Coronary artery (tissue), 2 donors: ENCODE data around the gene ULK4.

Source experiments
- DNase-seq: peaks from one replicate; pipeline ENCODE4 v3.0.0-alpha.2; 2017; ENCODE audit warnings: low spot score
- H3K27ac ChIP-seq, 2 donors: fragments of 200-600 bp; sonication (generic); one replicate each; pipeline ENCODE4 v1.5.1; 2016 to 2019
- H3K4me3 ChIP-seq: fragments of 200-600 bp; sonication (generic); 2 replicates; pipeline ENCODE4 v1.5.1; 2016; ENCODE audit warnings: mild to moderate bottlenecking, moderate library complexity
- TF ChIP-seq, protein P1 (sequence below): fragments of 200-600 bp; sonication (generic); IDR thresholded peaks from one replicate; pipeline ENCODE4 v1.5.1; 2019; ENCODE audit warnings: antibody characterized with exemption

Gene ULK4

DNA sequence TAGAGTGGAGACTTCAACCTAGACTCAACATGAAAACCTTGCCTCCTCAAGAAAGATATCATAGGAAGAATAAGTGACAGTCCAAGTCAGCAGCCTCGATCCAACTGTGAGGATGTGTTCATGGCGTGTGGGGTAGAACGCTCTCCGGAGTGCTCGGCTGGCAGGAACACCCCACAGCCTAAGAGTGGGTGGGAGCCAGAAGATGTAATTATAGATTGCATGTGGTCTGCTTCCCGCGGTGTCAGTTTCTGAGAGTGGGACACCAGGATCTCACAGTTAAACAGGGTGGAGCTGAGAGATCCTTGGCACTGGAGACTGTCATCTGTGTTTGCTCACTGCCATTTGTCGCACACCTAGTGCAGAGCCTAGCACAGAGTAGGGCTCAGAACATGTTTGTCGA lies 604.6 kb downstream of the ULK4 start:
- TF ChIP-seq, protein P1, sequence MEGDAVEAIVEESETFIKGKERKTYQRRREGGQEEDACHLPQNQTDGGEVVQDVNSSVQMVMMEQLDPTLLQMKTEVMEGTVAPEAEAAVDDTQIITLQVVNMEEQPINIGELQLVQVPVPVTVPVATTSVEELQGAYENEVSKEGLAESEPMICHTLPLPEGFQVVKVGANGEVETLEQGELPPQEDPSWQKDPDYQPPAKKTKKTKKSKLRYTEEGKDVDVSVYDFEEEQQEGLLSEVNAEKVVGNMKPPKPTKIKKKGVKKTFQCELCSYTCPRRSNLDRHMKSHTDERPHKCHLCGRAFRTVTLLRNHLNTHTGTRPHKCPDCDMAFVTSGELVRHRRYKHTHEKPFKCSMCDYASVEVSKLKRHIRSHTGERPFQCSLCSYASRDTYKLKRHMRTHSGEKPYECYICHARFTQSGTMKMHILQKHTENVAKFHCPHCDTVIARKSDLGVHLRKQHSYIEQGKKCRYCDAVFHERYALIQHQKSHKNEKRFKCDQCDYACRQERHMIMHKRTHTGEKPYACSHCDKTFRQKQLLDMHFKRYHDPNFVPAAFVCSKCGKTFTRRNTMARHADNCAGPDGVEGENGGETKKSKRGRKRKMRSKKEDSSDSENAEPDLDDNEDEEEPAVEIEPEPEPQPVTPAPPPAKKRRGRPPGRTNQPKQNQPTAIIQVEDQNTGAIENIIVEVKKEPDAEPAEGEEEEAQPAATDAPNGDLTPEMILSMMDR: no peak
- Histone ChIP-seq H3K4me3 (no peak overlapping the region), H3K27ac (no peak overlapping the region)
- no peak for DNase-seq

DNA sequence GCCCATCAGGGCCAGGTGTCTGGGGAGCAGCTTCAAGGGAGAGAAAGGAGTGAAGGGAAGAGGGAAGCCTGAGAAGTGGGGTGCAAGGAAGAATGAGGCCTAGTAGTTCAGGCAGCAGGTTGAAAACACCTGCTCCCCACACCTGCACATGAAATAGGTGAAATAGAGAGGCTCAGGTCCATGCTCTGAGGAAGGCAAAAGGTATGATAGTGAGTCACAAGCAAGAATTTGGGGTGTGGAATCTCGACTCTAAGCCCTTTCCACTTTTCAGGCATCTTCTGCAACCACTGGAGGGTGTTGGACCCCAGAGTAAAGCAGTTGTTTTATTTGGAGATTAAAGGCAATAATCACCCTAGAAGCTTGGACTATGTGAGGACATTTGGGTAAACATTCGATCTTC lies 605.1 kb downstream of the ULK4 start:
- Histone ChIP-seq H3K27ac (no peak overlapping the region), H3K4me3 (no peak overlapping the region)
- TF ChIP-seq, protein P1: no peak
- DNase-seq: no peak

DNA sequence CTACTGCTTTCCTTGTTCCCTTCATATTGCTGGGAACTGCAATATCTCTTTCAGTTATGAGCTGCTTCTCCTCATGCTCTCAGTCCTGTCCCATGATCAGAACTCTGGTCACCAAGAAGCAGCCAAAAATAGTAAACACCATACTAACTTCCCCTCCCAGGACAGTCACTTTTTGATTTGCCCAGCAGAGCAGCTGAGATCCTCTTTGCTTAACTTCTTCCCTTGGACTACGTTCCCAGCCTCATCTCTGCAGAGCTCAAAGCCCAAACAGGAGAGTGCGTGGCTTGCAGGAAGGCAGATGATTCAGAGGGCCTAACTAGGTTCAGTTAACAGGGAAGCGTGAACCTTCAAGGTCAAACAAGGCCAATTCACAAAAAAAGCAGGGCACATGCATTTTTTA lies 609.4 kb downstream of the ULK4 start:
- DNase-seq: no peak
- no peak overlapping the region for H3K27ac ChIP-seq
- TF ChIP-seq, protein P1: no peak
- no peak overlapping the region for H3K4me3 ChIP-seq

DNA sequence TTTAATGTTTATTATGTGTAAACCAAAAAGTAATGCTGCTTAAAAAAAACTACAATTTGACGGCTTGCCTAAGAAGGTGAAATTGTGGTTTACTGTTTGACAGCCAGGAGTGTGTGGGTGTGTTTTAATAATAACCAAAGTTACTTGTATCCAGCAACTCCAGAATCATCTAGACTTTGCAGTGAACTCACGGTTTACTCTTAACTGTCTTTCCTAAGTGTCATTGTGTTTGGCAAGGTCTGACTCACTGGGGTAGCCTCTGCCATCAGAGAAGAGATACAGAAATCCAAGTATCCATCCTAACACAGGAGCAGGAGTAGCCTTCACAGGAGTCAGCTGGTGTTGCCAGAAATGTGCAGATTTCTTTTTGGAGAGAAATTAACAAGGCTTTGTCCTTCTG lies 611.5 kb downstream of the ULK4 start:
- Histone ChIP-seq H3K4me3 (no peak overlapping the region), H3K27ac (no peak overlapping the region)
- DNase-seq: no peak
- TF ChIP-seq, protein P1: no peak

DNA sequence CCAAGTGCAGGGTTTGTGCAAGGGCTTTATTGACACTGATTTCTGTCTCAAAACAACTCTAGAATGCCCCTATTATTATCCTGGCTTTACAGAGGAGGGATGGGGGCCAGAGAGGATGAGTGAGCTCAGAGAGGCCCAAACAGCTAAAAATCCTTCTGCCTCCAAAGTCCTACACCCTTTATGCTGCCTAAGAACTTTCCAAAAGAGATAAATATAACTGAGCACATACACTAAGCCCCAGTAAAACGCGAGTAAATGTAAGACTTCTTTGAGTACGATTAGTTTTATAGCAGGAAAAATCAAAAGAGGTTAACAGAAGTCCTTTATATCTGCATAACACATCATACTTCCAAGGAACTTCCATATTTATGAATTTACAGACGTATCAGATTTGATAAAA lies 613.5 kb downstream of the ULK4 start:
- TF ChIP-seq, protein P1: no peak
- no peak overlapping the region for H3K27ac ChIP-seq
- no peak overlapping the region for H3K4me3 ChIP-seq
- no peak for DNase-seq

DNA sequence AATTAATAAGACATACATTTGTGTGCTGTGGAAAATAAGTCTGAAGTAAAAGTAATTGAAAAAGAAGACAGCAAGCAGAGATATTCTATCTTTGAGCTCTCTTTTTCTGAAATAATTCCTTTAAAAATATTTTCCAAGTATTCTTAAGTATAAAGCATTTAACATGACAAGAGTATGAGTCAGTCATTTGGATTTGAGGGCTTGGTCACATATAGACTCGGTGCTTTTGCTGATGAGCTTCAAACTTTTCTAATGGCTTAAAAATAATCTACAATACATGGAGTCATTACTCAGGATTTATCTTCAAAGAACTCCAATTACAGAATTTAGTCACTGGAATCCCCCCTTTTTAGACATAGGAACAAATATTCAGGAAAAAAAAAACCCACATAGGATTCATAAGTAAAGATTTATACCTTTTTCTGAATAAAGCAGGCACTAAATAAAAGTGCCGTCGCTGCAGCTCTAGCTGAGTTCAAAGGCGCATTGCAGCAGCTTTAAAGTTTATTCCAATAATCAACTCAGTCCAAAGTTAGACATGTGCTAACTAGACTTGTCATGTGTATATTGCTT lies 615.1 kb downstream of the ULK4 start:
- Histone ChIP-seq H3K27ac (no peak overlapping the region), H3K4me3 (no peak overlapping the region)
- TF ChIP-seq, protein P1: no peak
- DNase-seq: no peak

DNA sequence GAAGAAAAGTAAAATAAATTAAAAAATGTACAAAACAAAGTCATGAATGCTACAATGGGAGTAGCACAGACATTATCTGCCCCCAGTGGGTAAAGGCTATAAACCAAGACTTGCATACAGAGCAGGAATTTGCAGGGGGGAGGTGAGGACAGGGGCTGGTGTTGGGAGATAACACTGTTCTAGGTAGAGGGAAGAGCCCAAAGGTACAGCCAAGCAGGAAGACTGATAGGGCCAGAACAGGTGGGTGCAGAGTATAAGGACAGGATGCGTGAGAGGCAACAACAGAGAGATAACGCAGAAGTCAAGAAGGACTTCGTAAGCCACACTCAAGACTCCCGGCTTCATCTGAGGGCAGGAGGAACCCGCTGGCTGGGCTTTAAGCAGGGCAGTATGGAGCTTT lies 616.1 kb downstream of the ULK4 start:
- DNase-seq: no peak
- Histone ChIP-seq H3K27ac (no peak overlapping the region), H3K4me3 (no peak overlapping the region)
- TF ChIP-seq, protein P1: no peak
